Activated T-cell treated with anti-CD3 and anti-CD28 coated beads for 48 hours (primary cell): ENCODE measurements around the gene ZNF598.
"Not testable (repeated sequence)": the region's sequence is repeated elsewhere in the genome, so short reads cannot be mapped to it uniquely, and the experiment has no call there.

Experiments
- DNase-seq: peaks from one replicate; pipeline ENCODE4 v3.0.0-alpha.2; 2020; ENCODE audit warnings: low read depth

Gene ZNF598

GRCh38 chr16:2040041-2040786 is 30.6 kb upstream of the ZNF598 start:
- DNase-seq: no peak

DNA sequence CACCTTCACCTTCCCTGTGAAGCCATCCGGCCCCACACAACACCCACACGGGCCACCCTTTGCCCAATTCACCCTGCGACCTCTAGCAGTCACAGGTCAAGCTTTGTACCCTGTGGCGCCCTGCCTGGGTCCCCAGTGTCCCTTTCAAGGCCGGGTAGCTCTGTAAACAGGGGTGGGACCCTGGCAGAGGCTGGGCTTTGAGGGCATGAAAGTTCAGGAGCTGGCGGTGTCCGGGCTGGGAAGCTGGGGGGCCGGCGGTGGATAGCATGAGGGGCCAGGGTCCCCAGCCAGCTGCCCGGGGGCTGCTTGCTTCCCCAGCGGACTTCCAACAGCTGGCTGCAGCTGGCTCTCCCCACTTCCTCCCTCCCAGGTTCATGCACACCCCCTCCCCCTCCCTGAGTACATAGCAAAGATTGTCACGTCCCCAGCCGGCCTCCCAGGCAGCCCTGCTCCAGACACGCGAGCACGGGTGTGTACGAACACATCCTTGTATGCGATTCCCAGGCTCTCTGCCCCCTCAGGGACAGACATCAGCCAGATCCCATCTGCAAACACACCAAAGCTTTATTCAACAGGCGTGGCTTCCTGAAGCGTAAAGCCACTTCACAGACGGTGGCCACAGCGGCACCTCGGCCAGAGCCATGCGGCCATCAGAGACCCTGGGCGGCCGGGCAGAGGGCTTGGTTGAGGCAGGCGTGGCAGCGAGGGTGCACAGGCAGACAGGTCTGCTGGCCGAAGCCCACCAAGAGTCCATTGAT is 29.8 kb upstream of the ZNF598 start:
- no peak for DNase-seq

DNA sequence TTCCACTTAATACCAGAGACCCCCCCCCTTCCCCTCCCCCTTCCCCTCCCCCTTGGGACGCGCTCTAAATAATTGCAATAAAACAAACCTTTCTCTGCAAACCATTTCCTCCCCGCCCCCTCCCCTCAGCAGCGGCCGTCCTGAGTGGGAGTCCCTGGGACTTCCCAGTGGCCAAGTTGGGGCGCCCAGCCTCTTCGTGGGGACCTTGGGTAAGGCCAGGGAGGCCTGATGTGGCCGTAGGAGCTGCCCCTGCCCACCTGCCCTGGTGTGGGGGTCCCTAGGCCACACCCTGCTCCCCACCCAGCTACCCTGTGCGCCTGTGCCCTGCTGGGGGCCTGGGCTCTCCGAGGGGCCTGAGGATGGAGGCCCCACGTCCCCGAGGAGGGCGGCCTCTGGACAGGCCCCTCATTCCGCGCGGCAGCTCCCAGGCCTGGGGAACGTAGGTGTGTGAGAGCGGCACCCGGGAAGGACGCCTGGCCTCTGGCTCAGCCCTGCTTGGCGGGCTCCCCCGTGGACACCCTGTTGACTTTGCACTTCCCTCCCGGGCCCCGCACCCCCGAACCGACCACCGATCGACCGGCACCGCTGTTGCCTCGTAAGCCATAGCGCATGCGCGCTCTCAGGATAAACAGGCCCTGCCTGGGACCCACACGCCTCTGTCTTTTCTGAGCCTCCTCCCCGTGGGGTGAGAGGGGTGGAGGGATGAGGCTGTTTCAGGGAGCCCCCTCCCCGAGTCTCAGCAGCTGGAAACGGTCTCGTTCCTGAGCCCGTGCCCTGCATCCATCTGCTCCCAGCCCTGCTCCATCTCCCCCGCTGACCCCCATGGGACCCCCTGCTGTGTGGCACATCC is 29.0 kb upstream of the ZNF598 start:
- DNase-seq: no peak

DNA sequence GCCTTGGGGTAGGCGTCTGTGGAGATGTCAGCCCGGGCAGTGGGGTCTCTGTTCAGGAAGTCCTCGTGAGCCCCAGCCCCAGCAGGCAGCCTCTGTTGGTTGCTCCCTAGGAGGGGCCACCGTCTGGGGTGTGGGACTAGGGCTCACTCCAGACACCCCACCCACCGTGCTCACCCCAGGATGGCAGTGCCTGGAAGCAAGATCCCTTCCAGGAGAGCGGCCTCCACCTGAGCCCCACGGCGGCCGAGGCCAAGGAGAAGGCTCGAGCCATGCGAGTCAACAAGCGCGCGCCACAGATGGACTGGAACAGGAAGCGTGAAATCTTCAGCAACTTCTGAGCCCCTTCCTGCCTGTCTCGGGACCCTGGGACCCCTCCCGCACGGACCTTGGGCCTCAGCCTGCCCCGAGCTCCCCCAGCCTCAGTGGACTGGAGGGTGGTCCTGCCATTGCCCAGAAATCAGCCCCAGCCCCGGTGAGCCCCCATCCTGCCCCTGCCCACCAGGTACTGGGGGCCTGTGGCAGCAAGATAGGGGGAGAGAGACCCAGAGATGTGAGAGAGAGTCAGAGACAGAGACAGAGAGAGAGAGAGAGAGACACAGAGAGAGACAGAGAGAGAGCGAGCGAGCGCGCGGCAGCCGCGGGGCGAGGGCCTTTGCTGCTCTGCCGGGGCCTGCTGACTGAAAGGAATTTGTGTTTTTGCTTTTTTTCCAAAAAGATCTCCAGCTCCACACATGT is 28.2 kb upstream of the ZNF598 start:
- no peak for DNase-seq

DNA sequence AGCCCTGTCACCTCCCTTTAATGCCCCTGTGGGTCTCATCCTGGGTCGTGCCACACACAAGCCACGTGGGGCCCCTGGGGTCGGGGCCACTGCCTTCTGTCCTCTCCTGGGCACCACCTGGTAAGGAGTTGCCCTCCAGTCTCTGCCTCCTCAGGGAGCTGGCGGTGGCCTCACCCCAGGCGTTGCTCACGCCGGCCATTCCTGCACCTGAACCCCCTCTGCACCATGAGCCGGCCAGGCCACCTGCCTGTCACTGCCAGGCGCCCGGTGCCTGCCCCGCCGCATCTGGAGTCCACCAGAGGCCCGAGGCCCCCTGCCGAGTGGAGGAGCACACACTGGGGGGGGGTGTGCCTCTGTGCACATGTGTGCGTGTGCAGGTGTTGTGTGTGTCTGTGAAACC is 27.5 kb upstream of the ZNF598 start:
- DNase-seq: no peak

GRCh38 chr16:2036200-2036966 is 26.8 kb upstream of the ZNF598 start:
- no peak for DNase-seq

- no peak for DNase-seq
Observed at GRCh38 chr16:2035431-2036199, 26.0 kb upstream of the ZNF598 start.

- DNase-seq: no peak
Observed at GRCh38 chr16:2034696-2035430, 25.2 kb upstream of the ZNF598 start.

DNA sequence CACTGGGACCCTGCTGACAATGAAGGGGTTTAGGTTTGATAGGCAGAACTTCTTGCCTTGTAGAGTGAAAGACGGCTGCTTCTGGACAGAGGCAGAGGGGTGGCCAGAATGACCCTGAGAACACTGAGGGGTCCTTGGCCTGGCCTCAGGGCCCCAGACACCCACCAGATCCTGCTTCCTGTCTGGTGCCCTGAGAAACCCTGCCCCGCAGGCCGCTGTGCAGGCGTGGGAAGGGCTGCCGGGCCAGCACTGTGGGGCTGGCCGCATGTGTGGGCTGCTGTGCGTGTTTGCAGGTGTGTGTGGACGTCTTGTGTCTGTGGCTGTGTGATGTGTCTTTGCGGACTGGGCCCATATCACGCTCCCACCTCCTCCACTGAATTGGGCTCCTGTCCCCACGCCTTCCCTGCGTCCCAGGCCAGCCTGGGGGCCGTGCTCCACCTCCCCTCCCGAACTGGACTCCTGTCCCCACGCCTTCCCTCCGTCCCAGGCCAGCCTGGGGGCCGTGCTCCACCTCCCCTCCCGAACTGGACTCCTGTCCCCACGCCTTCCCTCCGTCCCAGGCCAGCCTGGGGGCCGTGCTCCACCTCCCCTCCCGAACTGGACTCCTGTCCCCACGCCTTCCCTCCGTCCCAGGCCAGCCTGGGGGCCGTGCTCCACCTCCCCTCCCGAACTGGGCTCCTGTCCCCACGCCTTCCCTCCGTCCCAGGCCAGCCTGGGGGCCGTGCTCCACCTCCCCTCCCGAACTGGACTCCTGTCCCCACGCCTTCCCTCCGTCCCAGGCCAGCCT is 24.5 kb upstream of the ZNF598 start:
- DNase-seq: not testable (repeated sequence)

GRCh38 chr16:2033057-2033908 is 23.7 kb upstream of the ZNF598 start:
- no peak for DNase-seq

GRCh38 chr16:2032285-2033056 is 22.9 kb upstream of the ZNF598 start:
- DNase-seq: no peak

DNA sequence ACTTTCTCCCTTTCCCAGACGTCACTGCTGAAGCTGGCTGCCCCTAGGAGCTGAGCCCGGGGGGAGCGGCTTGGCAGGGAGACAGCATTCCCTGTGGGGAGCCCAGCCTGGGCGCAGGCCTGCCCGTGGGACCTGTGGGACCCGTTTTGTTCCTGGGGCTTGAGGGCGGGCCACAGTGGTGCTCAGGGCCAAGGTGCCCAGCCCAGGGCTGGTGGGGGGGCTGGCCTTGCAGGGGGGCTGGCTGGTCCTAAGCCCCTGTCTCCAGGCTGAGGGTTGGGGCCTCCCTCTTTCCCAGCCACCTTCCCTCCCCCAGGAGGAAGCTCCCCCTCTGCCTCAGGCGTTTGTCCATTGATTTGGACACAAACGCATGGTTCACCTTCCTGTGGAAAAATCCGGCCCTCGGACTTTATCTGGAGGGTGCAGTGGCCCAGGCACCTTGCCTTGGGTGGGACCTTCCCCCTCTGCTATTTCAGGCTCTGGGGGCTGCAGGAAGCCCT is 21.5 kb upstream of the ZNF598 start:
- no peak for DNase-seq

DNA sequence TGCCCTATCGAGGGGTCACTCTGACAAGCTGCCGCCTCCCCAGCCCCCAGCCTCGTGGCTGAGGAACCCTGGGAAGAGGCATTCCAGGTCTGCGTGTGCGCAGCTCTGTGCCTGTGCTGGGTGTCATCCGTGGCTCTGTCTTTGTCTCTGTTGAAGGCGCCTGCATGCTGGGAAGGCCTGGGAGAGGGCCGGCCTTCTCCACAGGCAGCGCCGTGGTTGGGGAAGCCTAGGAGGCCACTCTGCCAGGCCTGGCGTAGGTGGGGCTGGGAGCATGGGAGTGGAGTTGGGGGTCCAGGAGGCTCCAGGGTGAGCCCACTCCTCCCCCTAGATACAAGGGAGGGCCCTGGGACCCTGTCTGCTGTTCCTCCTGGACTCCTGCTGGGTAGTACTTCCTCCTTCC is 20.4 kb upstream of the ZNF598 start:
- no peak for DNase-seq

DNA sequence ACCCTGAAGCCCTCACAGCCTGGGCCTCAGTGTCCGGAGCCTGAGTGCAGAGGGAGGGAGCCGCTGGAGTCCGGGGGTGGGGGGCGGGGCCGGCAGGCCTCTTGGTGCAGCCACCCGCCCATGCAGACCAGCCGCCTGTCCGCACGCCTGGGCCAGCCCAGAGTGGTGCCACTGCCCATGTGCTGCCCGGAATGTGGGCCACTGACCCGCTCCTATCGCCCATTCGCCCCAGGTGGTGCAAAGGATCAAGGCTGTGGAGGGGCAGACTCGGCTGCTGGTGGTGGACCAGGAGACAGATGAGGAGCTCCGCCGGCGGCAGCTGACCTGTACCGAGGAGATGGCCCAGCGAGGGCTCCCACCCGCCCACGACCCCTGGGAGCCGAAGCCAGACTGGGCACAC is 19.7 kb upstream of the ZNF598 start:
- no peak for DNase-seq

DNA sequence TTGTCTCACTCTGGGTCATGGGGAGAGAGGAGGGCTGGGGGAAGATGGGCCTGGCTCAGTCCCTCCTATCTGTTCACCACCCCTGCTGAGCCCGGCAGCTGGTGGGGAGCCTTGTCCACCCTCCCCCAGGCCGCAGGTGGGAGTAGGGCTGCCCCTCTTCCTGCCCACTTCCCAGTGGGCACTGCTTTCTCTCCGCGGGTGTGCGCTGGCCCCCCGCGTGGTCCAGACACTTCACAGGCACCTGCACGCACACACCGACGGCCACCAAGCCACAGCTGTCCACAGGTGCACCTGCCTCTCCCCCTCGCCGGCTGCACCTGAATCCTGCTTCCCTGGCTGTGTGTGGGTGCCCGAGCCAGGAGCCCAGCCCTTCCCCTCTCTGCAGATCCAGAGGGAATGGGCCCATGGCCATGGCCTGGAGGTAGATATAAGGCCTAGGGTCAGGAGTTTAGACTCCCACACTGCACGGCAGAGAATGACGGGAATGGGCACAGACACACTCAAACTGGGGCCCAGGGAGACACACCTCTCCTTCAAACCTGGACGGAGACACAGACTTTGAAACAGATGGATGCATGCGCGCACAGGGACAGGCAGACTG is 19.1 kb upstream of the ZNF598 start:
- DNase-seq: no peak

DNA sequence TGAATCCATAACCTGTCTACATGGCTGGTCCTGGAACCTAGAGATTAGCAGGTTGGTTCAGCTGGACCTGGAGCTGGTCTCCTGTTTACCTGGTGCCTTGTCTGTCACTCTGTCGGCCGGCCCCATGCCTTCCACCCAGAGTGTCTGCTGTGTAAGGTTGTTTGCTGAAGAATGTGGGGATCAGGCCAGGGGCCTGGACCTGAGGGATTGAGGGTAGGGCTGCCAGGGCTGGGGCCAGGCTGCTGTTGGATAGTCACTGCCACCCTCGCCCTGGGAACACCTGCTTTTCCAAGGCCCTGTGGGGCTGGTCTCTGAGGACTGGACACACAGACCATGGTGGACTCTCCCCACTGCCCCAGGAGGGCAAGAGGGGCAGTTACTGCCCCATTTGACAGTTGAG is 18.5 kb upstream of the ZNF598 start:
- no peak for DNase-seq
